Measurements from ENCODE around the gene IFNGR2.
A peak's percentile ranks its signal among the peaks of the same experiment; 100 is the strongest.
"Not testable (repeated sequence)": the region's sequence is repeated elsewhere in the genome, so short reads cannot be mapped to it uniquely, and the experiment has no call there.

IFNGR2 gene

GRCh38 chr21:33424214-33424613 lies 21.0 kb downstream of the IFNGR2 start:
- H3K4me3 Mint-ChIP-seq: no peak overlapping the region
- H3K27me3 Mint-ChIP-seq (ENCODE audit: low read depth): no peaks in the 10 kb centered on the region
- H3K36me3 Mint-ChIP-seq (ENCODE audit: low read depth): peaks cover 28% of the 10 kb centered on the region

GRCh38 chr21:33425825-33426224 lies 22.6 kb downstream of the IFNGR2 start:
- H3K4me3 Mint-ChIP-seq: no peak overlapping the region
- H3K4me1 Mint-ChIP-seq (ENCODE audit: low read depth): no peaks in the 10 kb centered on the region
- peaks cover 22% of the 10 kb centered on the region for H3K36me3 Mint-ChIP-seq (ENCODE audit: low read depth)
- no peaks in the 10 kb centered on the region for H3K9me3 Mint-ChIP-seq
- no peak overlapping the region for H3K27ac Mint-ChIP-seq
- no peaks in the 10 kb centered on the region for H3K27me3 Mint-ChIP-seq (ENCODE audit: low read depth)
- no peak for DNase-seq (ENCODE audit: low spot score)

More at GRCh38 chr21:33424214-33424613, 21.0 kb downstream of the IFNGR2 start:
- DNase-seq (ENCODE audit: low spot score): no peak
- Mint-ChIP-seq H3K4me1 (ENCODE audit: low read depth) (no peaks in the 10 kb centered on the region), H3K9me3 (no peaks in the 10 kb centered on the region), H3K27ac (no peak overlapping the region)

GRCh38 chr21:33427051-33427450 lies 23.8 kb downstream of the IFNGR2 start:
- no peak for DNase-seq (ENCODE audit: low spot score)
- no peaks in the 10 kb centered on the region for H3K27me3 Mint-ChIP-seq (ENCODE audit: low read depth)
- no peak overlapping the region for H3K4me3 Mint-ChIP-seq
- H3K36me3 Mint-ChIP-seq (ENCODE audit: low read depth): peaks cover 17% of the 10 kb centered on the region
- no peaks in the 10 kb centered on the region for H3K9me3 Mint-ChIP-seq
- H3K4me1 Mint-ChIP-seq (ENCODE audit: low read depth): no peaks in the 10 kb centered on the region
- H3K27ac Mint-ChIP-seq: peak overlapping the region; percentile 17

GRCh38 chr21:33428669-33429068 lies 25.5 kb downstream of the IFNGR2 start:
- Mint-ChIP-seq H3K27ac (no peak overlapping the region), H3K4me1 (ENCODE audit: low read depth) (peaks cover 7% of the 10 kb centered on the region), H3K4me3 (no peak overlapping the region), H3K9me3 (no peaks in the 10 kb centered on the region), H3K36me3 (ENCODE audit: low read depth) (peaks cover 29% of the 10 kb centered on the region), H3K27me3 (ENCODE audit: low read depth) (no peaks in the 10 kb centered on the region)
- DNase-seq (ENCODE audit: low spot score): no peak

GRCh38 chr21:33430858-33431257 lies 27.6 kb downstream of the IFNGR2 start:
- no peak overlapping the region for H3K4me3 Mint-ChIP-seq
- no peak overlapping the region for H3K27ac Mint-ChIP-seq
- H3K4me1 Mint-ChIP-seq (ENCODE audit: low read depth): peaks cover 23% of the 10 kb centered on the region

GRCh38 chr21:33432496-33432895 lies 29.3 kb downstream of the IFNGR2 start:
- Mint-ChIP-seq H3K27ac (no peak overlapping the region), H3K4me3 (no peak overlapping the region), H3K9me3 (no peaks in the 10 kb centered on the region), H3K27me3 (ENCODE audit: low read depth) (no peaks in the 10 kb centered on the region), H3K4me1 (ENCODE audit: low read depth) (peaks cover 23% of the 10 kb centered on the region), H3K36me3 (ENCODE audit: low read depth) (peaks cover 42% of the 10 kb centered on the region)
- DNase-seq (ENCODE audit: low spot score): no peak

More at GRCh38 chr21:33430858-33431257, 27.6 kb downstream of the IFNGR2 start:
- Mint-ChIP-seq H3K36me3 (ENCODE audit: low read depth) (peaks cover 34% of the 10 kb centered on the region), H3K9me3 (no peaks in the 10 kb centered on the region), H3K27me3 (ENCODE audit: low read depth) (no peaks in the 10 kb centered on the region)
- DNase-seq (ENCODE audit: low spot score): no peak

GRCh38 chr21:33433001-33433400 lies 29.8 kb downstream of the IFNGR2 start:
- H3K4me1 Mint-ChIP-seq (ENCODE audit: low read depth): peaks cover 23% of the 10 kb centered on the region
- H3K27ac Mint-ChIP-seq: no peak overlapping the region
- H3K9me3 Mint-ChIP-seq: no peaks in the 10 kb centered on the region
- H3K27me3 Mint-ChIP-seq (ENCODE audit: low read depth): no peaks in the 10 kb centered on the region
- H3K36me3 Mint-ChIP-seq (ENCODE audit: low read depth): peaks cover 47% of the 10 kb centered on the region
- no peak overlapping the region for H3K4me3 Mint-ChIP-seq
- DNase-seq (ENCODE audit: low spot score): no peak

- no peaks in the 10 kb centered on the region for H3K27me3 Mint-ChIP-seq (ENCODE audit: low read depth)
- H3K36me3 Mint-ChIP-seq (ENCODE audit: low read depth): peaks cover 48% of the 10 kb centered on the region
- peak overlapping the region; percentile 57 for H3K27ac Mint-ChIP-seq
- H3K4me1 Mint-ChIP-seq (ENCODE audit: low read depth): peaks cover 23% of the 10 kb centered on the region
- DNase-seq (ENCODE audit: low spot score): no peak
- peak overlapping the region; percentile 15 for H3K4me3 Mint-ChIP-seq
- no peaks in the 10 kb centered on the region for H3K9me3 Mint-ChIP-seq
Measured at GRCh38 chr21:33433425-33434114, 30.4 kb downstream of the IFNGR2 start.

- Mint-ChIP-seq H3K4me3 (peak overlapping the region; percentile 52), H3K27ac (peak overlapping the region; percentile 79), H3K27me3 (ENCODE audit: low read depth) (no peaks in the 10 kb centered on the region), H3K9me3 (no peaks in the 10 kb centered on the region), H3K4me1 (ENCODE audit: low read depth) (peaks cover 23% of the 10 kb centered on the region), H3K36me3 (ENCODE audit: low read depth) (peaks cover 51% of the 10 kb centered on the region)
- DNase-seq (ENCODE audit: low spot score): peak; percentile 63
Measured at GRCh38 chr21:33434770-33435360, 31.7 kb downstream of the IFNGR2 start.

GRCh38 chr21:33437140-33437539 lies 33.9 kb downstream of the IFNGR2 start:
- H3K27me3 Mint-ChIP-seq (ENCODE audit: low read depth): no peaks in the 10 kb centered on the region
- H3K4me3 Mint-ChIP-seq: no peak overlapping the region
- H3K27ac Mint-ChIP-seq: no peak overlapping the region
- peaks cover 43% of the 10 kb centered on the region for H3K36me3 Mint-ChIP-seq (ENCODE audit: low read depth)
- DNase-seq (ENCODE audit: low spot score): no peak
- H3K4me1 Mint-ChIP-seq (ENCODE audit: low read depth): peaks cover 23% of the 10 kb centered on the region
- no peaks in the 10 kb centered on the region for H3K9me3 Mint-ChIP-seq

- Mint-ChIP-seq H3K9me3 (no peaks in the 10 kb centered on the region), H3K4me3 (no peak overlapping the region), H3K36me3 (ENCODE audit: low read depth) (peaks cover 19% of the 10 kb centered on the region), H3K4me1 (ENCODE audit: low read depth) (peaks cover 3% of the 10 kb centered on the region), H3K27ac (no peak overlapping the region), H3K27me3 (ENCODE audit: low read depth) (no peaks in the 10 kb centered on the region)
- no peak for DNase-seq (ENCODE audit: low spot score)
Measured at GRCh38 chr21:33441489-33442477, 38.6 kb downstream of the IFNGR2 start.

- no peak for DNase-seq (ENCODE audit: low spot score)
- H3K27me3 Mint-ChIP-seq (ENCODE audit: low read depth): no peaks in the 10 kb centered on the region
- H3K9me3 Mint-ChIP-seq: no peaks in the 10 kb centered on the region
- peaks cover 3% of the 10 kb centered on the region for H3K4me1 Mint-ChIP-seq (ENCODE audit: low read depth)
- no peak overlapping the region for H3K4me3 Mint-ChIP-seq
- H3K36me3 Mint-ChIP-seq (ENCODE audit: low read depth): peaks cover 8% of the 10 kb centered on the region
- H3K27ac Mint-ChIP-seq: no peak overlapping the region
Measured at GRCh38 chr21:33443194-33443593, 40.0 kb downstream of the IFNGR2 start.

- no peaks in the 10 kb centered on the region for H3K27me3 Mint-ChIP-seq (ENCODE audit: low read depth)
- peaks cover 3% of the 10 kb centered on the region for H3K4me1 Mint-ChIP-seq (ENCODE audit: low read depth)
- no peak overlapping the region for H3K27ac Mint-ChIP-seq
- no peak for DNase-seq (ENCODE audit: low spot score)
- H3K36me3 Mint-ChIP-seq (ENCODE audit: low read depth): peaks cover 5% of the 10 kb centered on the region
- no peaks in the 10 kb centered on the region for H3K9me3 Mint-ChIP-seq
- no peak overlapping the region for H3K4me3 Mint-ChIP-seq
Measured at GRCh38 chr21:33444499-33444898, 41.3 kb downstream of the IFNGR2 start.

- not testable (repeated sequence) for H3K4me3 Mint-ChIP-seq; H3K27me3 Mint-ChIP-seq (ENCODE audit: low read depth); H3K36me3 Mint-ChIP-seq (ENCODE audit: low read depth); H3K4me1 Mint-ChIP-seq (ENCODE audit: low read depth); DNase-seq (ENCODE audit: low spot score); H3K27ac Mint-ChIP-seq; H3K9me3 Mint-ChIP-seq
Measured at GRCh38 chr21:33446620-33447019, 43.4 kb downstream of the IFNGR2 start.
